Sigmoid colon (tissue), 7 donors: Measurements from ENCODE around the gene TMEM129. TPM values are rescaled to one million over a fixed set of nuclear protein-coding genes. Genes with fewer than 3 reads are reported as not detected.

Experiments
- DNase-seq: peaks from one replicate; pipeline ENCODE4 v3.0.0-alpha.2; 2019
- H3K27ac ChIP-seq, 4 donors: fragments of 200-600 bp; sonication (generic); one replicate each; pipeline ENCODE4 v1.5.1; 2016 to 2019; ENCODE audit warnings: mild to moderate bottlenecking in 1 of 4
- H3K27me3 ChIP-seq, 3 donors: fragments of 200-600 bp; sonication (generic); one replicate each; pipeline ENCODE4 v1.5.1; 2019; ENCODE audit warnings: mild to moderate bottlenecking in 1 of 3
- H3K36me3 ChIP-seq, 4 donors: fragments of 200-600 bp; sonication (generic); one replicate each; pipeline ENCODE4 v1.5.1; 2016 to 2019
- H3K4me1 ChIP-seq, 4 donors: fragments of 200-600 bp; sonication (generic); one replicate each; pipeline ENCODE4 v1.5.1; 2017 to 2019
- H3K4me3 ChIP-seq, 4 donors: fragments of 200-600 bp; sonication (generic); one replicate each; pipeline ENCODE4 v1.5.1; 2017 to 2019; ENCODE audit warnings: mild to moderate bottlenecking in 2 of 4, moderate library complexity in 1 of 4
- H3K9me3 ChIP-seq, 4 donors: fragments of 200-600 bp in 3 of 4; sonication (generic) in 3 of 4; one replicate each; pipeline versions ENCODE4 v1.5.1 to v1.6.1; 2013 to 2019
- CTCF ChIP-seq, 4 experiments: fragments of 450-650 bp in 3 of 4; fragments of 200-600 bp in 1 of 4; IDR thresholded peaks; one replicate each; pipeline ENCODE4 v1.5.1; 2016 to 2019; ENCODE audit warnings: antibody characterized with exemption in 4 of 4, mild to moderate bottlenecking in 3 of 4, moderate library complexity in 2 of 4
- EP300 ChIP-seq, 4 donors: sonication (generic); formaldehyde crosslinking; IDR thresholded peaks; one replicate each; pipeline ENCODE4 v1.6.1; 2017; ENCODE audit warnings: antibody characterized with exemption in 4 of 4
- POLR2A ChIP-seq, 2 donors: fragments of 450-650 bp; IDR thresholded peaks; one replicate each; pipeline ENCODE4 v1.6.1; 2016; ENCODE audit warnings: antibody characterized with exemption in 2 of 2, mild to moderate bottlenecking in 2 of 2, moderate library complexity in 2 of 2
- POLR2AphosphoS5 ChIP-seq, 4 donors: sonication (generic); formaldehyde crosslinking; IDR thresholded peaks; one replicate each; pipeline ENCODE4 v1.6.1; 2017; ENCODE audit warnings: antibody characterized with exemption in 4 of 4
- WGBS, 2 donors: extraction: QIAGEN DNeasy Blood & Tissue Kit; methylation state at CpG; one replicate each; pipeline ENCODE4 v1.1.7; 2013; 5-methylcytosine and 5-hydroxymethylcytosine counted together
- intact Hi-C: fragments of 100-400 bp; cut with DNase I; formaldehyde crosslinking; loops from one replicate; pipeline ENCODE4 v1.15.1; 2023
- polyA plus RNA-seq, 3 donors: library from polyadenylated mRNA; stranded (reverse); fragments of 200-250 nt; gene quantifications; one replicate each; pipeline ENCODE4 v1.2.3, GENCODE V29; 2013
- total RNA-seq, 4 donors: library from RNA; depleted of rRNA; stranded (reverse); fragments of >200 nt; gene quantifications; one replicate each; pipeline ENCODE4 v1.1.0, GENCODE V29; 2016
- donor health status: healthy with polysubstance abuse.
- donor health status: Bipolar disorder and iron deficiency.
- donor health status: healthy.

TMEM129 gene
- total and polyA plus RNA-seq, 7 donors = 16.9 to 51.4 (median 42.4) TPM

DNA sequence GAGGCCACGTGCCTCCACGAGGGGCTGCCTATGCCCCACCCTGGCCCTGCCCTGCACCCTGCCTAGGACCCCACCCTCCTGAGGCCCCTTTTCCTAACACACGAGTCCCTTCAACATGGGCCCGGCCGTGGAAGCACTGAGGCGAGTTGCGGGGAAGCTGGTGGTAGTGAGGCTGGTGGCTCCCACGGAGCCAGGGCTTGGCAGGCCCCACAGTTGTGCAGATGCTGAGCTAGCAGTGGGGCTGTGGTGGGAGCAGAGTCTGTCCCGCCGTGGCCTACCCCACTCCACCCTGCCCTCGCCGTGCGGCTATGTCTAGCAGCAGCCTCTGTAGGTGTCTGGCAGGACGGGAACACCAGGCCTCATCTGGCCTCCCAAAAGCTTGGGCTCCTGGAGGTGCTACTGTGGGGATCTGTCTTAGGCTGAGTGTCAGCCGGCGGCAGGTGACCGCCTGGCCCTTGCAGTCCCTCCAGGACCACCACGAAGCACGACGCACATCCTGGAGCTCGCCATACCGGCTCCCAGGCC, 19.0 kb upstream of the TMEM129 start:
- no peak for DNase-seq
- Histone ChIP-seq H3K27ac (no peak overlapping the region), H3K9me3 (peaks cover 0 to 5% (median 3%) of the 10 kb centered on the region in 4 donors), H3K4me3 (no peak overlapping the region), H3K36me3 (peaks cover 0 to 49% (median 23%) of the 10 kb centered on the region in 4 donors), H3K4me1 (no peaks in the 10 kb centered on the region), H3K27me3 (no peaks in the 10 kb centered on the region)
- TF ChIP-seq POLR2A (IDR thresholded peaks at IDR 0.05) (no peak), EP300 (IDR thresholded peaks at IDR 0.05) (no peak), CTCF (IDR thresholded peaks at IDR 0.05) (no peak), POLR2AphosphoS5 (IDR thresholded peaks at IDR 0.05) (no peak)
- 95 to 97% methylated on average over 22 of the region's 22 CpGs for WGBS, 2 donors
- intact Hi-C loops = no loop called here

- H3K9me3 ChIP-seq = peaks cover 0 to 5% (median 3%) of the 10 kb centered on the region in 4 donors
- no peaks in the 10 kb centered on the region for H3K4me1 ChIP-seq
- H3K4me3 ChIP-seq = no peak overlapping the region
- no peak for DNase-seq
- no peak overlapping the region for H3K27ac ChIP-seq
- no peaks in the 10 kb centered on the region for H3K27me3 ChIP-seq
- TF ChIP-seq POLR2AphosphoS5 (IDR thresholded peaks at IDR 0.05) (no peak), POLR2A (IDR thresholded peaks at IDR 0.05) (no peak), CTCF (IDR thresholded peaks at IDR 0.05) (no peak), EP300 (IDR thresholded peaks at IDR 0.05) (no peak)
- WGBS, 2 donors = 96 to 97% methylated on average over 9 of the region's 9 CpGs
- peaks cover 0 to 49% (median 24%) of the 10 kb centered on the region in 4 donors for H3K36me3 ChIP-seq
- intact Hi-C loops = no loop called here
These were observed 18.2 kb upstream of the TMEM129 start for GRCh38 chr4:1739358-1739757.

DNA sequence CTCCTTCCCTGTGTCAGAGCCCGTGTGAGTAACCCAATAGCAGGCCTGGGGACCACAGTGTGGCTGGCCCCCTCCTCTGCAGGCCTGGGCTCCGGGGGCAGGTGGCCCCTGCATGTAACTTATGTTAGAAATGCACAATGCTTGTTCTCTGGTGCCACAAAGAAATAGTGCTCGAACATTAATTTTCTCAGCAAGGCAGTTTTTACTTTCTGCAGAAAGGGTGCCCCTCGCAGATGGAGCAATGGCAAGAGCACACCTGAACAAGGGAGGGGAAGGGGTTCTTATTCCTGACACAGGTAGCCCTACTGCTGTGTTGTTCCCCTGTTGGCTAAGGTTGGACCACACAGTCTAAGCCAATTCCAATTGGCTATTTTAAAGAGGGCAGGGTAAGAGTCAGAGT, 17.3 kb upstream of the TMEM129 start:
- TF ChIP-seq POLR2AphosphoS5 (IDR thresholded peaks at IDR 0.05) (no peak), POLR2A (IDR thresholded peaks at IDR 0.05) (no peak), CTCF (IDR thresholded peaks at IDR 0.05) (no peak), EP300 (IDR thresholded peaks at IDR 0.05) (no peak)
- Histone ChIP-seq H3K27ac (no peak overlapping the region), H3K4me1 (no peaks in the 10 kb centered on the region), H3K27me3 (no peaks in the 10 kb centered on the region), H3K9me3 (peaks cover 0 to 5% (median 3%) of the 10 kb centered on the region in 4 donors), H3K36me3 (peaks cover 0 to 49% (median 24%) of the 10 kb centered on the region in 4 donors), H3K4me3 (no peak overlapping the region)
- no peak for DNase-seq
- 98 to 99% methylated on average over 4 of the region's 4 CpGs for WGBS, 2 donors
- intact Hi-C loops = no loop called here

DNA sequence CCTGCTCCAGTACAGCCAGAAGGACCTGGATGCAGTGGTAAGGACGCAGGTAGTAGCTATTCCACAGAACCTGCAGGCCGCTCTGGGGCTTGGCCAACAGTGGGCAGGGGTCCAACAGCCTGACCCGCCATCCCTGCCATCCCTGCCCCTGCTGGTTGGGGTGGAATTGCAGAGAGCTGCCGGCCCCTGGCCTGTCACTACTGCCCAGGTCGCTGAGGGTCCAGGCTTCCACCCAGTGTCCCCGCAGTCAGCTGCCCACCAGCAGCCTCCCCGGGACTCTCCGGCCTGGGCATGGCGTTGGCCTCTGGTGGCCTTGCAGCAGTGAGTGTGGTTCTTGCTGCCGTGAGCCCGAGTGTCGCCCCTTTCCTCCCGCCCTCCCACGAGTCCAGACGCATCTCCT, 16.5 kb upstream of the TMEM129 start:
- WGBS, 2 donors = 96 to 98% methylated on average over 15 of the region's 15 CpGs

More for the DNA sequence above, 16.5 kb upstream of the TMEM129 start:
- no peak overlapping the region for H3K27ac ChIP-seq
- TF ChIP-seq POLR2AphosphoS5 (IDR thresholded peaks at IDR 0.05) = no peak
- no peak for TF ChIP-seq CTCF (IDR thresholded peaks at IDR 0.05)
- TF ChIP-seq EP300 (IDR thresholded peaks at IDR 0.05) = no peak
- TF ChIP-seq POLR2A (IDR thresholded peaks at IDR 0.05) = no peak
- peaks cover 0 to 5% (median 3%) of the 10 kb centered on the region in 4 donors for H3K9me3 ChIP-seq
- H3K4me3 ChIP-seq = no peak overlapping the region
- DNase-seq = no peak
- peaks cover 0 to 51% (median 26%) of the 10 kb centered on the region in 4 donors for H3K36me3 ChIP-seq
- intact Hi-C loops = no loop called here
- H3K27me3 ChIP-seq = no peaks in the 10 kb centered on the region
- no peaks in the 10 kb centered on the region for H3K4me1 ChIP-seq
